Measurements from ENCODE around the gene FITM1.

Gene FITM1

DNA sequence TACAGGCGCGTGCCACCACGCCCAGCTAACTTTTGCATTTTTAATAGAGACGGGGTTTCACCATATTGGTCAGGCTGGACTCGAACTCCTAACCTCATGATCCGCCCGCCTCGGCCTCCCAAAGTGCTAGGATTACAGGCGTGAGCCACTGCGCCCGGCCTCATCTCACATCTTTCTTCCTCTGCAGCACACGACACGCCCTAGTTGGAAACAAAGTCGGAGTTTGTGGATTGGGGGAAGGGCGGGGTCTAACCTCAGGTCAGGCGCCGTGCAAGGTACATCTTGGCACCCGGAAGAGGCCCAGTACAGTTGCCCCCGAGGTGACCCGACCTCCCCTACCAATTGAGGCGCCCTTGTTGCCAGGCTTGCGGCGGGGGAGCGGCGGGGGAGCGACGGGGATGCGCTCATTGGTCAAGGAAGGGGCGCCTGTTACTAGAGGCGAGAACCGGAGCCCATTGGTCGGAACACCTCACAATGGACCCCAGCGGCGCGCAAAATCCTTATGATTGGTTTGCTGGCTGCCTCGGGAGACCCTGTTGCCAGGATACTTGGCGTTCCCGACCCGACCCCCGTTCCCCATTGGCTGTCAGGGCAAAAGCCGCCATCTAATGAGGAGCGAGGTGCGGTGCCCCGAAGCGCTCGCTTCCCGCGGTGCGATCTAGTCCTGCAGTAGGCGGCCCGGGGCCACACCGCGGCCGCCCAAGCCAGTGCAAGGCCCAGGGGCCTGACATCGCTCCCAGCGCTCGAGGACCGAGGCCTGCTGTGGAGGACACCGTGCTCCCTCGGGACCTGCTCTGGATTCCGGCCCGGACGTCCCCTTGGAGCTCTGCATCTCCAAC is 41.2 kb downstream of the FITM1 start, which contains the start of gene REC8:
TSS of gene REC8 (plus strand) at position 659 of the 839 bp plus-strand sequence. CDS start 473 bp downstream, outside the sequence.
- ChIA-PET POLR2A (interaction anchor here (1.5 kb wide), 1 partner anchor 14 kb away, joined by 8 read pairs; no protein-coding TSS in a partner anchor), CTCF (no interaction called here)
- H3K36me3 ChIP-seq (ENCODE audit: control insufficient read depth in 2 of 2, insufficient read depth in 1 of 2, low read length in 2 of 2), result peaks cover 0 to 15% of the 10 kb centered on the region in 2 experiments; a peak in 2 of 3 replicates
- H3K9me3 ChIP-seq (ENCODE audit: control insufficient read depth, insufficient read depth, low read depth, low read length), result no peaks in the 10 kb centered on the region
- H3K4me1 ChIP-seq (ENCODE audit: control insufficient read depth, insufficient read depth, low read length), result no peaks in the 10 kb centered on the region
- H3K4me3 ChIP-seq (ENCODE audit: low read depth, low read length), result peak within 1 kb of the TSS; percentile 17; the same call in 1 of the 2 replicates
- no peak within 1 kb of the TSS for H3K27ac ChIP-seq (ENCODE audit: extremely low read depth, low read depth, low read length)
- no peak for TF ChIP-seq ZFP37 (tag by site-specific recombination; IDR thresholded peaks at IDR 0.05)
- TF ChIP-seq GLI2 (tag by site-specific recombination; IDR thresholded peaks at IDR 0.05; ENCODE audit: borderline replicate concordance, low read depth), result no peak
- no peak for TF ChIP-seq ZNF48 (tag by site-specific recombination; IDR thresholded peaks at IDR 0.05)
- no peak for TF ChIP-seq SP2 (tag by site-specific recombination; IDR thresholded peaks at IDR 0.05)
- TF ChIP-seq ZNF404 (tag by site-specific recombination; IDR thresholded peaks at IDR 0.05), result no peak
- TF ChIP-seq ZNF677 (tag by site-specific recombination; IDR thresholded peaks at IDR 0.05), result no peak
- TF ChIP-seq, protein P1, sequence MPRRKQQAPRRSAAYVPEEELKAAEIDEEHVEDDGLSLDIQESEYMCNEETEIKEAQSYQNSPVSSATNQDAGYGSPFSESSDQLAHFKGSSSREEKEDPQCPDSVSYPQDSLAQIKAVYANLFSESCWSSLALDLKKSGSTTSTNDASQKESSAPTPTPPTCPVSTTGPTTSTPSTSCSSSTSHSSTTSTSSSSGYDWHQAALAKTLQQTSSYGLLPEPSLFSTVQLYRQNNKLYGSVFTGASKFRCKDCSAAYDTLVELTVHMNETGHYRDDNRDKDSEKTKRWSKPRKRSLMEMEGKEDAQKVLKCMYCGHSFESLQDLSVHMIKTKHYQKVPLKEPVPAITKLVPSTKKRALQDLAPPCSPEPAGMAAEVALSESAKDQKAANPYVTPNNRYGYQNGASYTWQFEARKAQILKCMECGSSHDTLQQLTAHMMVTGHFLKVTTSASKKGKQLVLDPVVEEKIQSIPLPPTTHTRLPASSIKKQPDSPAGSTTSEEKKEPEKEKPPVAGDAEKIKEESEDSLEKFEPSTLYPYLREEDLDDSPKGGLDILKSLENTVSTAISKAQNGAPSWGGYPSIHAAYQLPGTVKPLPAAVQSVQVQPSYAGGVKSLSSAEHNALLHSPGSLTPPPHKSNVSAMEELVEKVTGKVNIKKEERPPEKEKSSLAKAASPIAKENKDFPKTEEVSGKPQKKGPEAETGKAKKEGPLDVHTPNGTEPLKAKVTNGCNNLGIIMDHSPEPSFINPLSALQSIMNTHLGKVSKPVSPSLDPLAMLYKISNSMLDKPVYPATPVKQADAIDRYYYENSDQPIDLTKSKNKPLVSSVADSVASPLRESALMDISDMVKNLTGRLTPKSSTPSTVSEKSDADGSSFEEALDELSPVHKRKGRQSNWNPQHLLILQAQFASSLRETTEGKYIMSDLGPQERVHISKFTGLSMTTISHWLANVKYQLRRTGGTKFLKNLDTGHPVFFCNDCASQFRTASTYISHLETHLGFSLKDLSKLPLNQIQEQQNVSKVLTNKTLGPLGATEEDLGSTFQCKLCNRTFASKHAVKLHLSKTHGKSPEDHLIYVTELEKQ (tag by site-specific recombination; IDR thresholded peaks at IDR 0.05; ENCODE audit: borderline replicate concordance), result no peak
- TF ChIP-seq, protein P2, sequence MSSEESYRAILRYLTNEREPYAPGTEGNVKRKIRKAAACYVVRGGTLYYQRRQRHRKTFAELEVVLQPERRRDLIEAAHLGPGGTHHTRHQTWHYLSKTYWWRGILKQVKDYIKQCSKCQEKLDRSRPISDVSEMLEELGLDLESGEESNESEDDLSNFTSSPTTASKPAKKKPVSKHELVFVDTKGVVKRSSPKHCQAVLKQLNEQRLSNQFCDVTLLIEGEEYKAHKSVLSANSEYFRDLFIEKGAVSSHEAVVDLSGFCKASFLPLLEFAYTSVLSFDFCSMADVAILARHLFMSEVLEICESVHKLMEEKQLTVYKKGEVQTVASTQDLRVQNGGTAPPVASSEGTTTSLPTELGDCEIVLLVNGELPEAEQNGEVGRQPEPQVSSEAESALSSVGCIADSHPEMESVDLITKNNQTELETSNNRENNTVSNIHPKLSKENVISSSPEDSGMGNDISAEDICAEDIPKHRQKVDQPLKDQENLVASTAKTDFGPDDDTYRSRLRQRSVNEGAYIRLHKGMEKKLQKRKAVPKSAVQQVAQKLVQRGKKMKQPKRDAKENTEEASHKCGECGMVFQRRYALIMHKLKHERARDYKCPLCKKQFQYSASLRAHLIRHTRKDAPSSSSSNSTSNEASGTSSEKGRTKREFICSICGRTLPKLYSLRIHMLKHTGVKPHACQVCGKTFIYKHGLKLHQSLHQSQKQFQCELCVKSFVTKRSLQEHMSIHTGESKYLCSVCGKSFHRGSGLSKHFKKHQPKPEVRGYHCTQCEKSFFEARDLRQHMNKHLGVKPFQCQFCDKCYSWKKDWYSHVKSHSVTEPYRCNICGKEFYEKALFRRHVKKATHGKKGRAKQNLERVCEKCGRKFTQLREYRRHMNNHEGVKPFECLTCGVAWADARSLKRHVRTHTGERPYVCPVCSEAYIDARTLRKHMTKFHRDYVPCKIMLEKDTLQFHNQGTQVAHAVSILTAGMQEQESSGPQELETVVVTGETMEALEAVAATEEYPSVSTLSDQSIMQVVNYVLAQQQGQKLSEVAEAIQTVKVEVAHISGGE (tag by site-specific recombination; conservative IDR thresholded peaks at IDR 0.05; ENCODE audit: low read depth), result no peak

DNA sequence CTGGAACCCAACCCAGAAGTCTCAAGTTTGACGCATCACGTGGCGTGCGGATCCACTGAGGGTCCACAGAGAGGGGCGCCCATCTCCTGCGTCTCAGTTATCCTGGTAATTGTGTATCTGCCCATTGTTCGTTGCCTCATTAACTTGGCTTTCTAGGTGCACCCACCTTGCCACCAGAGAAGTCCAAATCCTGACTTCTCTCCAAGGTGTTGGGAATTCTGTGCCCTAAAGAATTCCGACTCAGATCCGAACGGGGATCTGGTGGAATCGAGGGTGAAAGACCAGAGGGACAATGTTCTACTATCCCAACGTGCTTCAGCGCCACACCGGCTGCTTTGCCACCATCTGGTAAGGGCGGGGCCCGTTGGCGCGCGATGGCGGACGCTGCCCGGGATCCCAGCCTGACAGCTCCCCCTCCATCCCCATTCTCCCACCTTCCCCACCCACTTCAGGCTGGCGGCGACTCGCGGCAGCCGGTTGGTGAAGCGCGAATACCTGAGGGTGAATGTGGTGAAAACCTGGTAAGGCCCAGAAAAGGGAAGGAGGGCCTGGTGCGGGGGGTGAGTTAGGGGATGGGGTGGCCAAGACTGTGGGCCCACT is 41.9 kb downstream of the FITM1 start:
- H3K4me1 ChIP-seq (ENCODE audit: control insufficient read depth, insufficient read depth, low read length), result no peaks in the 10 kb centered on the region
- peaks cover 0 to 18% of the 10 kb centered on the region in 2 experiments; a peak in 2 of 3 replicates for H3K36me3 ChIP-seq (ENCODE audit: control insufficient read depth in 2 of 2, insufficient read depth in 1 of 2, low read length in 2 of 2)
- CTCF ChIA-PET, result no interaction called here
- H3K4me3 ChIP-seq (ENCODE audit: low read depth, low read length), result no peak overlapping the region
- H3K9me3 ChIP-seq (ENCODE audit: control insufficient read depth, insufficient read depth, low read depth, low read length), result no peaks in the 10 kb centered on the region
- no peak overlapping the region for H3K27ac ChIP-seq (ENCODE audit: extremely low read depth, low read depth, low read length)
- POLR2A ChIA-PET, result interaction anchor here (1.5 kb wide), 1 partner anchor 12 kb away, joined by 3 read pairs; no protein-coding TSS in a partner anchor
- TF ChIP-seq, protein P3, sequence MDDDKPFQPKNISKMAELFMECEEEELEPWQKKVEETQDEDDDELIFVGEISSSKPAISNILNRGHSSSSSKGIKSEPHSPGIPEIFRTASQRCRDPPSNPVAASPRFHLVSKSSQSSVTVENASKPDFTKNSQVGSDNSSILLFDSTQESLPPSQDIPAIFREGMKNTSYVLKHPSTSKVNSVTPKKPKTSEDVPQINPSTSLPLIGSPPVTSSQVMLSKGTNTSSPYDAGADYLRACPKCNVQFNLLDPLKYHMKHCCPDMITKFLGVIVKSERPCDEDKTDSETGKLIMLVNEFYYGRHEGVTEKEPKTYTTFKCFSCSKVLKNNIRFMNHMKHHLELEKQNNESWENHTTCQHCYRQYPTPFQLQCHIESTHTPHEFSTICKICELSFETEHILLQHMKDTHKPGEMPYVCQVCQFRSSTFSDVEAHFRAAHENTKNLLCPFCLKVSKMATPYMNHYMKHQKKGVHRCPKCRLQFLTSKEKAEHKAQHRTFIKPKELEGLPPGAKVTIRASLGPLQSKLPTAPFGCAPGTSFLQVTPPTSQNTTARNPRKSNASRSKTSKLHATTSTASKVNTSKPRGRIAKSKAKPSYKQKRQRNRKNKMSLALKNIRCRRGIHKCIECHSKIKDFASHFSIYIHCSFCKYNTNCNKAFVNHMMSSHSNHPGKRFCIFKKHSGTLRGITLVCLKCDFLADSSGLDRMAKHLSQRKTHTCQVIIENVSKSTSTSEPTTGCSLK (tag by site-specific recombination; IDR thresholded peaks at IDR 0.05), result no peak
- TF ChIP-seq, protein P4, sequence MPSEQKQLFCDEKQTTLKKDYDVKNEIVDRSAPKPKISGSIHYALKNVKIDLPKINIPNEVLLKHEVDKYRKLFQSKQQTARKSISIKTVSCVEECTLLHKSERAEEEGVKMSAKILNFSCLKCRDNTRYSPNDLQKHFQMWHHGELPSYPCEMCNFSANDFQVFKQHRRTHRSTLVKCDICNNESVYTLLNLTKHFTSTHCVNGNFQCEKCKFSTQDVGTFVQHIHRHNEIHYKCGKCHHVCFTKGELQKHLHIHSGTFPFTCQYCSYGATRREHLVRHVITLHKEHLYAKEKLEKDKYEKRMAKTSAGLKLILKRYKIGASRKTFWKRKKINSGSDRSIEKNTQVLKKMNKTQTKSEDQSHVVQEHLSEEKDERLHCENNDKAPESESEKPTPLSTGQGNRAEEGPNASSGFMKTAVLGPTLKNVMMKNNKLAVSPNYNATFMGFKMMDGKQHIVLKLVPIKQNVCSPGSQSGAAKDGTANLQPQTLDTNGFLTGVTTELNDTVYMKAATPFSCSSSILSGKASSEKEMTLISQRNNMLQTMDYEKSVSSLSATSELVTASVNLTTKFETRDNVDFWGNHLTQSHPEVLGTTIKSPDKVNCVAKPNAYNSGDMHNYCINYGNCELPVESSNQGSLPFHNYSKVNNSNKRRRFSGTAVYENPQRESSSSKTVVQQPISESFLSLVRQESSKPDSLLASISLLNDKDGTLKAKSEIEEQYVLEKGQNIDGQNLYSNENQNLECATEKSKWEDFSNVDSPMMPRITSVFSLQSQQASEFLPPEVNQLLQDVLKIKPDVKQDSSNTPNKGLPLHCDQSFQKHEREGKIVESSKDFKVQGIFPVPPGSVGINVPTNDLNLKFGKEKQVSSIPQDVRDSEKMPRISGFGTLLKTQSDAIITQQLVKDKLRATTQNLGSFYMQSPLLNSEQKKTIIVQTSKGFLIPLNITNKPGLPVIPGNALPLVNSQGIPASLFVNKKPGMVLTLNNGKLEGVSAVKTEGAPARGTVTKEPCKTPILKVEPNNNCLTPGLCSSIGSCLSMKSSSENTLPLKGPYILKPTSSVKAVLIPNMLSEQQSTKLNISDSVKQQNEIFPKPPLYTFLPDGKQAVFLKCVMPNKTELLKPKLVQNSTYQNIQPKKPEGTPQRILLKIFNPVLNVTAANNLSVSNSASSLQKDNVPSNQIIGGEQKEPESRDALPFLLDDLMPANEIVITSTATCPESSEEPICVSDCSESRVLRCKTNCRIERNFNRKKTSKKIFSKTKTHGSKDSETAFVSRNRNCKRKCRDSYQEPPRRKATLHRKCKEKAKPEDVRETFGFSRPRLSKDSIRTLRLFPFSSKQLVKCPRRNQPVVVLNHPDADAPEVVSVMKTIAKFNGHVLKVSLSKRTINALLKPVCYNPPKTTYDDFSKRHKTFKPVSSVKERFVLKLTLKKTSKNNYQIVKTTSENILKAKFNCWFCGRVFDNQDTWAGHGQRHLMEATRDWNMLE (tag by site-specific recombination; conservative IDR thresholded peaks at IDR 0.05; ENCODE audit: low read depth), result no peak
- TF ChIP-seq ZNF707 (tag by site-specific recombination; IDR thresholded peaks at IDR 0.05) (no peak), ZNF548 (tag by site-specific recombination; IDR thresholded peaks at IDR 0.05) (no peak), ZNF530 (tag by site-specific recombination; IDR thresholded peaks at IDR 0.05; ENCODE audit: low read depth) (no peak), ZSCAN30 (tag by site-specific recombination; IDR thresholded peaks at IDR 0.05) (no peak), ZNF174 (tag by site-specific recombination; IDR thresholded peaks at IDR 0.05) (no peak)
- TF ChIP-seq, protein P5, sequence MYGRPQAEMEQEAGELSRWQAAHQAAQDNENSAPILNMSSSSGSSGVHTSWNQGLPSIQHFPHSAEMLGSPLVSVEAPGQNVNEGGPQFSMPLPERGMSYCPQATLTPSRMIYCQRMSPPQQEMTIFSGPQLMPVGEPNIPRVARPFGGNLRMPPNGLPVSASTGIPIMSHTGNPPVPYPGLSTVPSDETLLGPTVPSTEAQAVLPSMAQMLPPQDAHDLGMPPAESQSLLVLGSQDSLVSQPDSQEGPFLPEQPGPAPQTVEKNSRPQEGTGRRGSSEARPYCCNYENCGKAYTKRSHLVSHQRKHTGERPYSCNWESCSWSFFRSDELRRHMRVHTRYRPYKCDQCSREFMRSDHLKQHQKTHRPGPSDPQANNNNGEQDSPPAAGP (tag by site-specific recombination; IDR thresholded peaks at IDR 0.05), result no peak

Measured in HEK293 (cell line).